NB4 (cell line): ENCODE results near the gene AMBRA1.

Experiments
- DNase-seq: peaks from one replicate; pipeline ENCODE4 v3.0.0; 2010; ENCODE audit warnings: low read depth
- H3K4me3 ChIP-seq: one replicate; pipeline ENCODE4 v1.5.1; 2011; ENCODE audit warnings: mild to moderate bottlenecking, low read depth, low read length, moderate library complexity
- CTCF ChIP-seq: IDR thresholded peaks from one replicate; pipeline ENCODE4 v1.5.1; 2012; ENCODE audit warnings: low read depth, low read length
- MAX ChIP-seq: IDR thresholded peaks from 2 replicates; pipeline ENCODE4 v1.6.1; 2011; ENCODE audit warnings: low read depth, low read length
- MYC ChIP-seq: IDR thresholded peaks from 2 replicates; pipeline ENCODE4 v1.6.1; 2011; ENCODE audit warnings: low read depth, low read length
- POLR2A ChIP-seq: IDR thresholded peaks from 2 replicates; pipeline ENCODE4 v1.6.1; 2011; ENCODE audit warnings: mild to moderate bottlenecking; ENCODE audit not compliant: insufficient read length; ENCODE audit errors: extremely low read depth

AMBRA1 gene

GRCh38 chr11:46593550-46594373 lies at the start of gene AMBRA1:
Gene AMBRA1 (minus strand): TSS chr11:46594023. CDS start chr11:46548380, 45,643 bp downstream.
- peak within 1 kb of the TSS; percentile 97 for H3K4me3 ChIP-seq
- DNase-seq = peak; percentile 95
- TF ChIP-seq CTCF = no peak
- peak; percentile 66; the same call in 1 of the 2 replicates for TF ChIP-seq MAX
- peak; percentile 55 for TF ChIP-seq POLR2A
- peak; percentile 69; the same call in 1 of the 2 replicates for TF ChIP-seq MYC

- TF ChIP-seq MYC (no peak), CTCF (no peak), POLR2A (no peak)
- DNase-seq = no peak
- H3K4me3 ChIP-seq = no peak overlapping the region
Measured at GRCh38 chr11:46643531-46643930, 49.7 kb upstream of the AMBRA1 start.

GRCh38 chr11:46642627-46643335 lies 49.0 kb upstream of the AMBRA1 start:
- no peak overlapping the region for H3K4me3 ChIP-seq
- TF ChIP-seq MAX = no peak
- TF ChIP-seq MYC = no peak
- TF ChIP-seq POLR2A = no peak
- no peak for TF ChIP-seq CTCF
- DNase-seq = peak; percentile 59

- H3K4me3 ChIP-seq = no peak overlapping the region
- TF ChIP-seq POLR2A (no peak), CTCF (no peak), MYC (no peak), MAX (no peak)
Measured at GRCh38 chr11:46641639-46642038, 47.8 kb upstream of the AMBRA1 start.

GRCh38 chr11:46640036-46640788 lies 46.4 kb upstream of the AMBRA1 start:
- no peak for DNase-seq
- no peak overlapping the region for H3K4me3 ChIP-seq
- TF ChIP-seq POLR2A = no peak
- no peak for TF ChIP-seq CTCF
- no peak for TF ChIP-seq MAX
- TF ChIP-seq MYC = no peak

More at GRCh38 chr11:46641639-46642038, 47.8 kb upstream of the AMBRA1 start:
- DNase-seq = no peak
